GM12891 (cell line): ENCODE measurements around the gene PTTG2.

ENCODE experiments used
- PAX5 ChIP-seq: IDR thresholded peaks from 2 replicates; pipeline ENCODE4 v1.6.1; 2011; ENCODE audit warnings: low read length, moderate library complexity, mild to moderate bottlenecking; ENCODE audit not compliant: insufficient read depth, severe bottlenecking
- POLR2A ChIP-seq: IDR thresholded peaks from 2 replicates; pipeline ENCODE4 v1.6.1; 2011; ENCODE audit warnings: low read depth, low read length, control low read depth
- TAF1 ChIP-seq: IDR thresholded peaks from 2 replicates; pipeline ENCODE4 v1.6.1; 2011; ENCODE audit warnings: low read depth, low read length, control low read depth

GRCh38 chr4:37914539-37914938, 45.7 kb upstream of the PTTG2 start:
- TF ChIP-seq PAX5 (no peak), TAF1 (no peak), POLR2A (no peak)
